H1 (cell line): ENCODE measurements around the gene SNX30. TPM values are rescaled to one million over a fixed set of nuclear protein-coding genes. Genes with fewer than 3 reads are reported as not detected.

Experiments
- TAF1 ChIP-seq: IDR thresholded peaks from 2 replicates; pipeline ENCODE4 v1.6.1; 2011; ENCODE audit warnings: mild to moderate bottlenecking, low read depth, low read length
- polyA plus RNA-seq, 7 experiments: library from polyadenylated mRNA; depleted of rRNA in 3 of 7; stranded (reverse) in 5 of 7; unstranded in 2 of 7; fragments of >200 nt in 5 of 7; fragments of 200-250 nt in 2 of 7; gene quantifications; 1 replicate in 5 of 7; 2 replicates in 1 of 7; 4 replicates in 1 of 7; pipeline versions ENCODE4 v1.2.1 to v1.2.3, GENCODE V29; 2011 to 2013; ENCODE audit warnings: missing spikeins in 2 of 7, mixed read lengths in 2 of 7
- total RNA-seq: library from RNA; stranded (reverse); fragmentation: NEBNext Ultra II Directional; extraction: Animal tissue kit (Norgen Biotek cat#: 25700); gene quantifications from 2 replicates; pipeline ENCODE4 v1.2.1, GENCODE V29; 2021

The SNX30 gene
- total and polyA plus RNA-seq, 2 of the 8 experiments (the other 6 are each of a cell fraction or from before 2014, with no cell fraction given), result 4.0 to 12.2 TPM

GRCh38 chr9:112743216-112743836 lies 7.2 kb upstream of the SNX30 start (continued):
- no peak for TF ChIP-seq TAF1
